ENCODE data around the gene PLEK.

DNA sequence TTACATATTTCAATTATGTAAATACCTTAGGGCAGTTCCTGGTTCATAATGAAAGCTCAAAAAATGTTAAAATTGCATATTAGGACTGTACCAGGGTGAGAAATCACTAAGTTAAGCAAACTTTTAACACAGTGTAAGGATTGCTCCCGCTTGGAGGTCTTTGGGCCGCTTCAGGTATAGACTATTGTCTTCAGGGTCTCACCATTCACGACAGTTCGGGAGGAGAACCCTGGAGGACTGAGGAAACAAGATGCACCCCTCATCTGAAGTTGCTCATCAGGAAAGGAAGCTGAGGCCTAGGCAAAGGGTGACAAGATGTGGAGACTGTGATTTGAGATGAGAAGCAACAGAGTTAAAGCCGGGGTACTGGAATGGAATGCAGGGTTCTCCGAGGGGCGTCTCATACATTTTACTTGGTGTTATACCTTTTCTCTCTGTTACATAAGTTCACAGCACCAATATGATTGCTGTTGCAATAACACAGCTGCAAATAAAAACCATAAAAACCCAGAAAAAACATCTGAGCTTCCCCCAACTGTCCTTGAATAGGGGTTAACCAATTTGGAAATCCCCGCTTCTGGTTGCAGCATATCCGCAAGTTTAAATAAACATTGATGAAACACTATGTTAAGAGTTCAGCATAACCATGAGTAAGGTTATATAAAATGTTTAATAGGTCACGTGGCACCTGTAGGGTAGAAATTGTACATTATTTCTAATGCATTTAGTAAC is 61.9 kb downstream of the PLEK start:
- TF ChIP-seq, protein P1, sequence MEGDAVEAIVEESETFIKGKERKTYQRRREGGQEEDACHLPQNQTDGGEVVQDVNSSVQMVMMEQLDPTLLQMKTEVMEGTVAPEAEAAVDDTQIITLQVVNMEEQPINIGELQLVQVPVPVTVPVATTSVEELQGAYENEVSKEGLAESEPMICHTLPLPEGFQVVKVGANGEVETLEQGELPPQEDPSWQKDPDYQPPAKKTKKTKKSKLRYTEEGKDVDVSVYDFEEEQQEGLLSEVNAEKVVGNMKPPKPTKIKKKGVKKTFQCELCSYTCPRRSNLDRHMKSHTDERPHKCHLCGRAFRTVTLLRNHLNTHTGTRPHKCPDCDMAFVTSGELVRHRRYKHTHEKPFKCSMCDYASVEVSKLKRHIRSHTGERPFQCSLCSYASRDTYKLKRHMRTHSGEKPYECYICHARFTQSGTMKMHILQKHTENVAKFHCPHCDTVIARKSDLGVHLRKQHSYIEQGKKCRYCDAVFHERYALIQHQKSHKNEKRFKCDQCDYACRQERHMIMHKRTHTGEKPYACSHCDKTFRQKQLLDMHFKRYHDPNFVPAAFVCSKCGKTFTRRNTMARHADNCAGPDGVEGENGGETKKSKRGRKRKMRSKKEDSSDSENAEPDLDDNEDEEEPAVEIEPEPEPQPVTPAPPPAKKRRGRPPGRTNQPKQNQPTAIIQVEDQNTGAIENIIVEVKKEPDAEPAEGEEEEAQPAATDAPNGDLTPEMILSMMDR (IDR thresholded peaks at IDR 0.05), result no peak
- no peak for TF ChIP-seq POLR2AphosphoS5 (IDR thresholded peaks at IDR 0.05)
